Esophagus mucosa (tissue), 1 donor: ENCODE measurements around the gene SNX32. TPM values are rescaled to one million over a fixed set of nuclear protein-coding genes. Genes with fewer than 3 reads are reported as not detected.
"Not testable (repeated sequence)": the region's sequence is repeated elsewhere in the genome, so short reads cannot be mapped to it uniquely, and the experiment has no call there.

Experiments used
- ATAC-seq: fragments of 200-7000 bp; cut with Tn5 transposase; one replicate; pipeline ENCODE4 v1.9.1; 2020
- total RNA-seq: library from RNA; stranded (reverse); gene quantifications from one replicate; pipeline ENCODE4 v1.2.4, GENCODE V29; 2023
- donor health status: DM: yes; HTN: yes; CAD: no.

Gene SNX32
- total RNA-seq, 1 donor from 2014 or later: 0.12 TPM

DNA sequence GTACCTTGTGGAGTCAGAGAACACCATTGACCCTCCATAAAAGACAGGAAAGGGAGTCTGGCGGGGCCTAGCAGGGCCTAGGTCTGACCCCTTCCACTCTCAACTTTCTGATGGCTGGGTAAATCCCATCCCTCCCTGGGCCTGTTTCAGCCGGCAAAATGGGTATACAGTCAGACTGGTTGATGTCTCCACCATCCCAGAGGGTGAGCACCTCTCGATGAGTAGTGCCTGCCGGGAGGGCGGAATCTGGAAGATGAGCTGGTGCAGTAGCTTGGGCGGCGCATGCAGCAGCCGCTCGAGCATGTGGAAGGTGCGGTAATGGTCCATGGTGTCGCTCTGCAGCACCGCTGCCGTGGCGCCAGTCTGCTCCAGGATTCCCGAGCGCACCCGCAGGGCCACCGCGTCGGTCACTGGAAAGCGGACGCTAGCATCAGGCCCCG lies 54.0 kb downstream of the SNX32 start:
- ATAC-seq: peak; percentile 5

DNA sequence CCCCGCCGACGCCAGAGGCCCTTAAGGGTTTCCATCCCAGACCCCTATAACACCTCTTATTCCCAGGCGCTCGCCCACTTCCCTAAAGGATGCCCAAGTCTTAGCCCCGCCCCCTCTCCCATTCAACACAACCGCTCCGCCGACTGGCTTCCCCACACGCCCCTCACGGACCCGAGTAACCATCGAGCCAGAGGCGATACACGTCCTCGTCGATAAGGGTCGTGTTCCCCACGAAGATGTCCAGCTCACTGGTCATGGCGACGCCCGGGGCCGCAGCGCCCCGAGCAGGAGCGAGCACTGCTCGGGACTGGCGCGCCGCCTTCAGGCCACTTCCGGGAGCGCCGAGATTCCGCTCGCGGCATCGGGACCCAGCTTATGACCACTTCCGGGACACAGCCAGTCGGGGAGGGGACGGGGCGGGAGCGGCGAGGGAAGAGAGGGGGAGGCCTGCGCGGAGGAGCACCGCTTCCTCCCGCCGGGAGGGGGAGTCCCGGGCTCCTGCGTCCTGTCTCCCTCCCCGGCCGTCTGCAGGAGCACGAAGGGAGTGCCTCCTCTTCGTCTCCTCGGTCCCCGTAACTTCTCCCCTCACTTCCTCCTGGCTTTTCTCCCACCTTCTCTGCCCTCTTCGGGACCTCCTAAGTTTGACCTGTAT lies 54.5 kb downstream of the SNX32 start, which contains the start of gene FIBP:
Gene FIBP, minus strand, starts transcription at position 309 of the 652 bp plus-strand sequence. Its CDS starts 53 bp downstream, at position 256.
- peak; percentile 80 for ATAC-seq

DNA sequence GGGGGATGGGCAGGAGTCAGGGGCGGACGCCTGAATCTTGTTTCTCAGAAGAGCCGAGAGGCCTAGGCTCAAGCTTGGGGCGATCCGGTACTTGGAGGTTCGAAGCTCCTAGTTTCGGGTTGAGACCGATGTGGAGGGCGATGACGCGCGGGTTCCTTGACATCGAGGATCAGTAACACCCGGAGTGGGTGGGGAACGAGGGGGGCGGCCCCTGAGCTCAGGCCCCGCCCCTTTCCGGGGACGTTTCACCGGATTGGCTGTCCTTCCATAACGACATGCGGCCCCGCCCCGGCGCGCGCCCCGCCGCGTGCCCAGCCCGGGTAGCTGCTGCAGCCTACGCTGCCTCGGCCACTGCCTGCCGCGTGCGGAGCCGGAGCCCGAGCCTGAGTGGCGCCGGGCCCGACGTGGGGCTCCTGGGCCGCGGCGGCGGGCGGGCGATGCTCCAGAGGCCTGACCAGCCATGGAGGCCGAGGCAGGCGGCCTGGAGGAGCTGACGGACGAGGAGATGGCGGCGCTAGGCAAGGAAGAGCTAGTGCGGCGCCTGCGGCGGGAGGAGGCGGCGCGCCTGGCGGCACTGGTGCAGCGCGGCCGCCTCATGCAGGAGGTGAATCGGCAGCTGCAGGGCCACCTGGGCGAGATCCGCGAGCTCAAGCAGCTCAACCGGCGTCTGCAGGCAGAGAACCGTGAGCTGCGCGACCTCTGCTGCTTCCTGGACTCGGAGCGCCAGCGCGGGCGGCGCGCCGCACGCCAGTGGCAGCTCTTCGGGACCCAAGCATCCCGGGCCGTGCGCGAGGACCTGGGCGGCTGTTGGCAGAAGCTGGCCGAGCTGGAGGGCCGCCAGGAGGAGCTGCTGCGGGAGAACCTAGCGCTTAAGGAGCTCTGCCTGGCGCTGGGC lies 56.8 kb downstream of the SNX32 start, which contains the start of gene CCDC85B:
Gene CCDC85B, plus strand, starts transcription at position 350 of the 895 bp plus-strand sequence. Its CDS starts 111 bp downstream, at position 461.
- ATAC-seq: peak; percentile 80

DNA sequence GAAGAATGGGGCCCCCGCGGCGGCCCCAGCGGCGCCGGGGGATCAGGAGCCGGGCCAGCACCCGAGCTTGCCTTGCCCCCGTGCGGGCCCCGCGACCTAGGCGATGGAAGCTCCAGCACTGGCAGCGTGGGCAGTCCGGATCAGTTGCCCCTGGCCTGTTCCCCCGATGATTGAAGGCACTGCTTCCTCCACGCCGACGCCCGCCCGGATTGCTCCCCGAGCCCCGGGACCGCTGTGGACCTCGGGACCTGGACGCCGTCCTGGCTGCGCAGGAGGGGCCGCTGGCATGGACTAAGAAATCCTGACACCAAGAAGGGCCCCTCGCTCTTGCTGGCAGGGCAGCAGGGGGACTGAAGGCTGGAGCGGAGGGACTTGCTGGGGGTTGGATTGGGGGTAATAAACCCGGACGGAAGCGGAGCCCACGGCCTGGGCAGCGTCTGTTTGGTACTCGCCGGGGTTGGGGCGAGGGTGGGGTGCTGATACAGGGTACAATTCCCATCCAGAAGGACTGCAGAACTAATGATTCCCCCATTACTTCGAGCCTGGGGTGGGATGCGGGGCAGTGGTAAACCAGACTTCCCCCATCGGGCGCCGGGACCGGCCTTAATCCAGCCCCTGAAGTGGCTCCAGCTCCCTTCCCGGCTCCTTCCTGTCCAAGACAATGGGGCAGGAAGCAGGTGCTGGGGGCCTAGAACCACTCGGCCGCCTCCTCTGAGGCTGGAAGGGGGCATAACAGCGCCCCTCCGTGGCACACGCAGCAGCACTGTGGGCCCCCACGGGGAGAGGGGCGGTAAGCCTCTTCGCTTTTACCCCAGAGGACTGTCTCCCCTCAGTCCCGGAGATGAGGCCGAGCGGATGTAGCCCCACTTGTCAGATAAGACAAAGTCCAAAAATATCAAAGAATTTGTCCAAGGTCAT lies 57.7 kb downstream of the SNX32 start:
- ATAC-seq: no peak

DNA sequence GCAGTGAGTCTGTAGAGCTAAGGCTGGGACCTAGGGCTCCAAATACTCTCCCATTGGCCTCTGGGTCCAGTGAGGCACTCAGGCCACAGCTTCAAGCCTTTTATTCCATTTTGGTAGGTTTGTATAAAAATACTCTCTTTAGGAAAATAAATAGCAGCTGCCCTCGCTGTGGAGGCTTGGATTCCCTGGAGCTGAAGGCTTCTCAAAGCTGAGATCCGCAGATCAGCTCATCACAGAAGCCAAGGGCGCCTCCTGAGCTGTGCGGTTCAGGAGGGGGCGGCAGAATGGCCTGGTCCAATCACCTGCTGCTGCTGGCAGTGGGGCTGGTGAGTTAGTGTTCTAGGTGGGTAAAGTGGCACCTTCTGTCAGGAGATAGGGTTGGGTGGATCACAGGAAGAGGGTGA lies 58.4 kb downstream of the SNX32 start:
- not testable (repeated sequence) for ATAC-seq

DNA sequence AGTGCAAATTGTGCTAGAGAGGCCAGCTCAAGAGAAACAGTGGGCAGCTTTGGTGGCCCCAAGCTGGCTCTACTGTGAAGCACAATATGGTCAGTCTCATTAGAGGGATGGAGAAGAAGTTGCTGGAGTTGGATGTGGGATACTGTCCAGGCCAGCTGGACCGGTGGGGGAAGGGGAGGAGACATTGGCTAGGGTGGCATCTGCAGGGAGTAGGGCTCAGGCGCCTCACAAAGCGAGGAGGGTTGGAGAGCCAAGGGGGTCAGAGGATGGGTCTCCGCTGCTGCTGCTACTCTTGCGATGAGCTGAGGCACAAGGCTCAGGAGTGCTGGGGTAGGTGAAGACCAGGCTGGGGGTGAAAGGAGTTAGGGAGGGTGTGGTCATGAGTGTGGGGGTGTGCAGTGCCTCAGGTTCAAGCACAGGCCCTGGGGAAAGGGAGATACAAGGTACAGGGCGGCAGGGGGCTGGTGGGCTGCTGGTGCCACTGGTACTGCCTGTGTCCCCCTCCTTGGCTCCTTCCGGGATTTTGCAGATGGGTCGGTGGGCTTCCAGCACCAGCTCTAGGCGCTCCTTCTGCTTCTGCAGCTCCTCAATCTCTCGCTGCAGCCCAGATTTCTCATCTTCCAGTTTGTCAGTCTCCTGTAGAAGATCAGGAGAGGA lies 59.0 kb downstream of the SNX32 start:
- ATAC-seq: no peak

DNA sequence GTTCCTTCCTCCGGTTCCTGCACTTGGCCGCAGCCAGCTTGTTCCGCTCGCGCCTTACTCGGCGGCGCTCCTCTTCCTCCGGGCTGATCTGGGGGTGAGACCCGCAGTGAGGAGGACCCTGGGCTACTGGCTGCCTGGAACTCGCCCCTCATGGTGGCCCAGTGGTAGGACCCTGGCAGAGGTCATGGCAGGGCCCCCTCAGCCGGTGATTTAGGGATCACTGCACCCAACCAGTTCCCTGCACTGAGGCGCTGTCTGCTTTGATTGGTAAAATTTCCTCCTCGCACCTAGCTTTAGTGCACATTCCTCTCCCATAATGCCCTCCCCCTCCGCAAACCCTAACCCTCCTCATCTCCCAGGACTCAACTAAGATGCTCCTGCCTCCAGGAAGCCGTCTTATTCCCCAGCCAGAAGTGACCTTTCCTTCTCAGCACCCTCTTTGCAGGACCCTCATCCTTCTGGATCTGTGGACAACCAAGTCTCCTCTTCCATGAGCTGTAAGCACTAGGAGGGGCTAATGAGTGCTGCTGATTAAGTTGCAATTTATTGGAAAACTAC lies 60.4 kb downstream of the SNX32 start:
- ATAC-seq: no peak

DNA sequence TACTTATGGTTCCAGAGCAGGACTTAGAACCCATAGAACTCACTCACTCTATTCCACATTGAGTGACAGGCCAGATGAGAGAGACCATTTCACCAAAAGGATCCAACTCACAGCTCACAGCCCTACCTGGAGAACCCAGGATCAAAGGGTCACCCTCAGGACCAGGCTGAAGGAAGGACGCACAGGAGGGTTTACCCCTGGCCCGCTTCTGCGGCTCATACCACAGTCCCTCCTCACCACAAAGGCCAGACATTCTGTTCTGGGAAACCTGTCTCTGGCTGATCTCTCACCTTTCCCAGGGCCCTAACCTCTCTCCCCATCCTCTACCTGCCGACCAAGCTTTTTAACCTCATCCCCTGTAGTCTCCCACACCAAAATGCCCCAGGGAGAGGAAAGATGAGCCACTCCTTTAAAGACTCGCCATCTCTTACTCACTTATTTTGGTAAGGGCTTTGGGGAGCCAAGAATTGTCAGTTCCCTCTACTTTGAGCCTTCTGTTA lies 61.8 kb downstream of the SNX32 start:
- no peak for ATAC-seq

DNA sequence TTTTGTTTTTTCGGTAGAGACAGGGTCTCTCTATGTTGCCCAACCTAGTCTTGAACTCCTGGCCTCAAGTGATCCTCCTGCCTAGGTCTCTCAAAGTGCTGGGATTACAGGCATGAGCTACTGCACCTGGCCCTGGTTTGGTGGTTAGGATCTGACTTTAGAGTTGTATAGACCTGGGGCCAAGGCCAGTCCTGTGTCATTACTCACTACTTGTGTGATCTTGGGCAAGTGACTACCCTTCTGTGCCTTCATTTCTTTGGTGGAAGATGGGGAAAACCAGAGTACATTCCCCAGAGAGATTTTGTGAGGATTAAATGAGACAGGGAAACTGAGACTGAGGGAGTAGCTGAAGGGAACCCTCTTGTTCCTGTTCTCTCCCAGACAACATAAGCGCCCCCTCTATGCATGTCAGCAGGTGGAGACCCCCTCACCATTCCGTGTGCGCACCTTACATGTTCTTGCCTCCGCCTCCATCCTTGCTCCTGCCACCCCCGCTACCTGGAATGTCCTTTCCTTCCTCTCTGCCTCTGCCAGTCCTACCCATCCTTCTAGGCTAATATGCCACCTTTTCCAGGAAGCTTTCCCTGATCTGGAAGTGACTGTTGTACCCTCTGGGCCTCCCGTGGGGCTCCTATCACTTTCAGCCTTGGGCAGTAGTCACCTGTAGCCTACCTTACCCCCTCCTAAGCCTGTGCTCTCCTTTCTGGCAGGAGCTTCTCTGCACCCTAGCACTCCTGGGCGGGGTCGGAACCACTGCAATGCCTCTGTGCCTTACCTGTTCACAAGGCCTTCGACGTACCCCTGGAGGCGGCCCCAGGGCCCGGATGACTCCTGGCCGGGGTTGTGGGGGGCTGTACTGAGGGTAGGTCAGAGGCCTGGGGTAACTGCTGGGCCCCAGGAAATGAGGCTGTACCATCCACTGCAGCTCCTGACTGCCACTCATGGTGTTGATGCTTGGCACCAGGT lies 62.6 kb downstream of the SNX32 start:
- ATAC-seq: no peak

DNA sequence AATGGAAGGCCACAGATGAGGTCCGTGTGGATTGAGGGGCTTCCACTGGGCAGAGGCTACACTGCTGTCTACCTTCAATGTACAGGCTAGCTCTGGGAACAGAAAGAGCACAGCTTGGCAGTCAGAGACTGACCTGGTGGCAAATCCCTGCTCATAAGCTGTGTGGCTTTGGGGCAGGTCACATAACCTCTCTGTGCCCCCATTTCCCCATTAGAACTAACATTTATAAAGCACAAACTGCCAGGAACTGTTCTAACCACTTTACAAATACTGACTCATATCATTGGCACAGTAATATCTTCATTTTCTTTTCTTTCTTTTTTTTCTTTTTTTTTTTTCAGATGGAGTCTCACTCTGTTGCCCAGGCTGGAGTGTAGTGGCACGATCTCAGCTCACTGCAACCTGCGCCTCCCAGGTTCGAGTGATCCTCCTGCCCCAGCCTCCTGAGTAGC lies 63.3 kb downstream of the SNX32 start:
- no peak for ATAC-seq

DNA sequence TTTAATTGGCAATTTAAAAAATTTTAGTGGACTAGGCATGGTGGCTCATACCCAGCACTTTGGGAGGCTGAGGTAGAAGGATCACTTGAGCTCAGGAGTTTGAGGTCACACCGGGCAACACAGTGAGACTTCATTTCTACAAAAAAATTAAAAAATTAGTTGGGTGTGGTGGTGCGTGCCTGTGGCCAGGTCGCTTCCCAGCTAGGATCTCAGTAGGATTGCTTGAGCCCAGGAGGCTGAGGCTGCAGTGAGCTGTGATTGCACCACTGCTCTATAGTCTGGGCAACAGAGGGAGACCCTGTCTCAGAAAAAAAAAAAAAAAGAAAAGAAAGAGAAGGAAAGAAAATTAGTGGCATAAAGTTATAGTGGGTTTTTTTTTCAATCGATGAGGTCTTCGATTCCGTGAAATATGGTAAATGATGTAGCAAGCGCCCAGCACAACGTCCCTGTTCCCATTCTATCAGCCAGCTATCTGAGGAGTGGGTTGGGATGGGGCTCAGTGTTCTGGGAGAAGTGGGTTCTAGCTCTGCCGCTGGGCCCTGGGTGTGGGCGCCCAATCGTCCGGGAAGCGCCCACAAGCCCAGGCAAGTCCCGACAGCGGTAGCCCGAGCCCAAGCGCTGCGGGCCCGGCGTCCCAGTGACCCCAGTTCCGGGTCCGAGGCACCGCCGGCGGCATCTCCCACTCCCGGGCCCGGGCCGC lies 65.0 kb downstream of the SNX32 start:
- ATAC-seq: no peak

DNA sequence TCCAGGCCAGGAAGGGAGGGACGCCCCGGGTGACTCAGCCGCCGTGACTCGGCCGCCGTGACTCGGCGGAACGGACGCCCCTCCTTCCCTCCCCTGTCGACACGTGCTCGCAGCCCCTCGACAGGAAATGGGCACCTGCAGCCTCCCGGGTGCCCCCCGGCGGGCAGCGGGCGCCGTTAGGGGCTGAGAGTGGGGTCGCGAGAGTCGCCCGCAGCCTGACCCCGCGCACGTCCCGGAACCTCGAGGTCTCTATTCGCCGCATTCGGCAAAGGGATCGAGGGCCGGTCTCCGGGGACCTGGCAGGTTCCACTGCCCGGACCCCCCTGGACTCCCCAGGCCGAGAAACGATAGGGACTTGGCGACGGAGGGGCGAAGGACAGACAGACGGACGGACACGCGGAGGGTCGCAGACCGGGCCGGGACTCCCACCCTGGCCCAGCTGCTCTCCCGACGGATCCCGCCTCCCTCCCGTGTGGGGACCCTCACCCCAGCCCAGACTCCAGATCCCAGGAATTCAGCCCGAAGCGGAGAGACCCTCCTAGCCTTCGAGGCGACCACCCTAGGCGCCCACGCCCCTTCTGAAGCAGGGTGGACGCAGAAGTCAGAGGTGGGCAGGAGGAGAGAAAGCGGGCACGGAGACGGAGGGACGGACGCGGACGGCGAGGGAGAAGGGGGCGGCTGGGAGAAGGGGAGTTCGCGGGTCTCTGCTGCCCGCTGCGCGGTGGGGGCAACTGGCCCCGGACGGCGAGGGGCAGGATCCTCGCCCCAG lies 65.8 kb downstream of the SNX32 start:
- peak; percentile 57 for ATAC-seq

DNA sequence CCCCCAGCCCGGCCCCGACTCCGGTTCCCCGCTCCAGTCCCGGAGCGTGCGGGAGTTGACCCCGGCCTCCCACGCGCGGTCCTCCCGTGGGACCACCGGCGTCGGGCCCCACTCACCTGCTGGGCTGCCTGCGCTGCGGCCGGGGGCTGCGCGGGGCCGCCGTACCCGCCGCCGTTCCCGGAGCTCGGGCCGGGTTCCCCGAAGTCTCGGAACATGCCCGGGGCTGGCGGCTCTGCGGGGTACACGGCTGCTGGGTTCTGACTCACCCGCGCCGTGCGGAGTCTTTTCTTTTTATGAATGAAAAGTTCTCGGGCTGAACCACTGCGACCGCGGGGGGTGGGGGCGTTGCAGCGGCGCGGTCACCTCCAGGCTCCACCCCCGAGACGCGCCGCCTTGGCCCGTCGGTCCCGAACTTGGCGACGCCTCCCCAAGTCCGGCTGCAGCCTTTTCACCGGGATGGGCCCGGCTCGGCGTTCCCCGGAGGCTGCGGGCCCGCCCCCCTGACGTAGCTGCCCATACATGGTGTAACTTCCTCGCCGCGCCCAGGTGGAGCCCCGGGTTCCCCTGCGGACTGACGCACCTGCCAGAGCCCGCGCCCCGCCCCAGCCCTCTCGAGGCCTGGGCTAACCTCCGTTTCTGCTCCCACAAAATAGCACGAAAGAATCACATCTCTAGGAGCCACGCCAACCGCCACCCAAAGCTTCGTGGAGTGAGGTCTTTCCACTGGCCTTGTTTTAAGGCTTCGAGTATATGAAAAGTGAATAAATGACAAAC lies 66.5 kb downstream of the SNX32 start, which contains the start of gene FOSL1:
Gene FOSL1, minus strand, starts transcription at position 264 of the 774 bp plus-strand sequence. Its CDS starts 49 bp downstream, at position 215.
- ATAC-seq: peak; percentile 88

DNA sequence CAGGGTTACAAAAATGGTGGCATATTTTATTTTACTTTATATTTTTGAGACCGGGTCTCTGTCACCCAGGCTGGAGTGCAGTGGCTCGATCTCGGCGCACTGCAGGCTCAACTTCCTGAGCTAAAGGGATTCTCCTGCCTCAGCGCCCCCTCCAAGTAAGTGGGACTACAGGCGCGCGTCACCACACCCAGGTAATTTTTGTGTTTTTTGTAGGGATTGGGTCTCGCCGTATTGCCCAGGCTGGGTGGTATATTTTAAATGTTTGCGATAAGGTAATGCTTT lies 67.1 kb downstream of the SNX32 start:
- ATAC-seq: no peak

DNA sequence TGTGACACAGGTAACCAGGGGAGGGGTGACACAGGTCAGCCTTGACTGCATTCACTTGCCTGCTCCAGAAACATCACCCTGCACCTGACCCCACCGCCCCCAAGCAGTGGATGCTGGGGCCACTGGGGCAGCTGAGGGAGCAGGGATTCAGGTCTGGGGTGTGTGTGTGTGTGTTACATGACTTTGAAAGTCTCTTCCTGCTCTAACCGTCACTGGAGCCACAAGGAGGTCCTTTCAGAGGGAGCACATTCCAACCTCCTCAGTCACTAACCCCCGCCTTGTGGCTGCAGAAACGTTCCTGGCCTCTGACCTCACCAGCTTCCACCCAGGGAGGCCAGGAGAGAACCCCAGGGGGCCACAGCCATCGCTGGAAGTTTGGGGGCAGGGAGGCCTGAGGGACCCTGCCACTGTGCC lies 69.3 kb downstream of the SNX32 start:
- ATAC-seq: peak; percentile 13
